Osteocyte (in vitro differentiated cells): ENCODE results near the gene MAP2K1. TPM values are rescaled to one million over a fixed set of nuclear protein-coding genes. Genes with fewer than 3 reads are reported as not detected.

ENCODE experiments used
- DNase-seq: peaks from one replicate; pipeline ENCODE4 v3.0.0; 2021; ENCODE audit warnings: mixed read lengths; ENCODE audit not compliant: unreplicated experiment; ENCODE audit errors: extremely low spot score
- H3K27ac Mint-ChIP-seq: one replicate; pipeline ENCODE4 v1.8.0; 2021; ENCODE audit warnings: mild to moderate bottlenecking, mixed read lengths; ENCODE audit not compliant: unreplicated experiment
- H3K27me3 Mint-ChIP-seq: one replicate; pipeline ENCODE4 v1.8.0; 2021; ENCODE audit warnings: mixed read lengths; ENCODE audit not compliant: unreplicated experiment
- H3K36me3 Mint-ChIP-seq: one replicate; pipeline ENCODE4 v1.8.0; 2021; ENCODE audit warnings: mixed read lengths; ENCODE audit not compliant: unreplicated experiment
- H3K4me1 Mint-ChIP-seq: one replicate; pipeline ENCODE4 v1.8.0; 2021; ENCODE audit warnings: mixed read lengths; ENCODE audit not compliant: unreplicated experiment
- H3K4me3 Mint-ChIP-seq: one replicate; pipeline ENCODE4 v1.8.0; 2021; ENCODE audit warnings: mild to moderate bottlenecking, moderate library complexity, mixed read lengths; ENCODE audit not compliant: unreplicated experiment
- H3K9me3 Mint-ChIP-seq: one replicate; pipeline ENCODE4 v1.8.0; 2021; ENCODE audit warnings: mixed read lengths; ENCODE audit not compliant: unreplicated experiment
- total RNA-seq: library from RNA; stranded (reverse); gene quantifications from 2 replicates; pipeline ENCODE4 v1.2.1, GENCODE V29; 2021
- TF ChIP-seq, protein P1 (sequence below): fragments of 200-600 bp; sonication (generic); IDR thresholded peaks from 2 replicates; pipeline ENCODE4 v1.5.0; 2021; ENCODE audit warnings: antibody characterized with exemption, mild to moderate bottlenecking, moderate library complexity

MAP2K1 gene
- total RNA-seq, 1 donor from 2014 or later: 50.7 TPM

DNA sequence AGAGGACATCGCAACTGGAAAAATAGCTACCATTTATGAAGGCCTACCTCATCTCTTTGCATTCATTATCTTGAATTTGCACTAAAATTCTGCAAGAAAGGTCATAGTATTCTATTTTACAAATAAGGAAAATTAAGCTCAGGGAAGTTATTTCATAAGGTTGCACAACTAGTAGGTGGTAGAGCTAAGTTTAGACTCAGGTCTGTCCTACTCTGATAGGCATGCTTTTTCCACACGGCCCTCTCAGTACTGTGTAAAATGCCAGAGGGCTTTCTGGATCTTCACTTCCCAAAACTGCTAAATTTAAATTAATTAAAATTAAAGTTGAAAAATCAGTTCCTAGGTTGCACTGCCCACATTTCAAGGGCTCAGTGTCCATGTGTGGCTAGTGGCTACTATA, 18.3 kb downstream of the MAP2K1 start:
- Mint-ChIP-seq H3K4me1 (peaks cover 55% of the 10 kb centered on the region), H3K27ac (peak overlapping the region; percentile 65), H3K4me3 (no peak overlapping the region), H3K36me3 (no peaks in the 10 kb centered on the region), H3K27me3 (no peaks in the 10 kb centered on the region), H3K9me3 (no peaks in the 10 kb centered on the region)
- no peak for DNase-seq
- TF ChIP-seq, protein P1, sequence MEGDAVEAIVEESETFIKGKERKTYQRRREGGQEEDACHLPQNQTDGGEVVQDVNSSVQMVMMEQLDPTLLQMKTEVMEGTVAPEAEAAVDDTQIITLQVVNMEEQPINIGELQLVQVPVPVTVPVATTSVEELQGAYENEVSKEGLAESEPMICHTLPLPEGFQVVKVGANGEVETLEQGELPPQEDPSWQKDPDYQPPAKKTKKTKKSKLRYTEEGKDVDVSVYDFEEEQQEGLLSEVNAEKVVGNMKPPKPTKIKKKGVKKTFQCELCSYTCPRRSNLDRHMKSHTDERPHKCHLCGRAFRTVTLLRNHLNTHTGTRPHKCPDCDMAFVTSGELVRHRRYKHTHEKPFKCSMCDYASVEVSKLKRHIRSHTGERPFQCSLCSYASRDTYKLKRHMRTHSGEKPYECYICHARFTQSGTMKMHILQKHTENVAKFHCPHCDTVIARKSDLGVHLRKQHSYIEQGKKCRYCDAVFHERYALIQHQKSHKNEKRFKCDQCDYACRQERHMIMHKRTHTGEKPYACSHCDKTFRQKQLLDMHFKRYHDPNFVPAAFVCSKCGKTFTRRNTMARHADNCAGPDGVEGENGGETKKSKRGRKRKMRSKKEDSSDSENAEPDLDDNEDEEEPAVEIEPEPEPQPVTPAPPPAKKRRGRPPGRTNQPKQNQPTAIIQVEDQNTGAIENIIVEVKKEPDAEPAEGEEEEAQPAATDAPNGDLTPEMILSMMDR: no peak

GRCh38 chr15:66405615-66406014, 18.9 kb downstream of the MAP2K1 start:
- no peaks in the 10 kb centered on the region for H3K27me3 Mint-ChIP-seq
- no peaks in the 10 kb centered on the region for H3K36me3 Mint-ChIP-seq
- no peak for DNase-seq
- H3K9me3 Mint-ChIP-seq: no peaks in the 10 kb centered on the region
- H3K27ac Mint-ChIP-seq: peak overlapping the region; percentile 65
- H3K4me1 Mint-ChIP-seq: peaks cover 52% of the 10 kb centered on the region
- TF ChIP-seq, protein P1: no peak
- H3K4me3 Mint-ChIP-seq: peak overlapping the region; percentile 29

DNA sequence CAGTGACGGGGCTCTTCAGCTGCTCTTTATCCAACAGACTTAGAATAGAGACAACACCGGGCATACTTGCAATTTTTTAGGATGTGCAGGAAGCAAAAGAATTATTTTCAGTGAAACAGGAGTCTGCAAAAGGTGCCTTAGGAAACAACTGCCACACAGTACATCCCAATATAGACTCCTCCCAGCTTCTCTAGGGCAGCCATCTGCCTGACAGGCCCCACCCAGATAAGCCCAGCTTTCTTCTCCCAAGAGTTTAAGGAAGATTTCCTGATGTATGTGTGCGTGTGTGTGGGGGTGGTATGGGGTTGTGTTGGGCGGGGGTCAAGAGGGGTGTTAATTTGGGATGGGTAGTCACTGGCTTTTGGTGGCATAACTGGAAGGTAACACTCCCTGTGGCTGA, 21.5 kb downstream of the MAP2K1 start:
- Mint-ChIP-seq H3K27ac (no peak overlapping the region), H3K4me1 (peaks cover 43% of the 10 kb centered on the region), H3K9me3 (no peaks in the 10 kb centered on the region), H3K4me3 (no peak overlapping the region), H3K36me3 (no peaks in the 10 kb centered on the region), H3K27me3 (no peaks in the 10 kb centered on the region)
- TF ChIP-seq, protein P1: no peak
- DNase-seq: no peak

DNA sequence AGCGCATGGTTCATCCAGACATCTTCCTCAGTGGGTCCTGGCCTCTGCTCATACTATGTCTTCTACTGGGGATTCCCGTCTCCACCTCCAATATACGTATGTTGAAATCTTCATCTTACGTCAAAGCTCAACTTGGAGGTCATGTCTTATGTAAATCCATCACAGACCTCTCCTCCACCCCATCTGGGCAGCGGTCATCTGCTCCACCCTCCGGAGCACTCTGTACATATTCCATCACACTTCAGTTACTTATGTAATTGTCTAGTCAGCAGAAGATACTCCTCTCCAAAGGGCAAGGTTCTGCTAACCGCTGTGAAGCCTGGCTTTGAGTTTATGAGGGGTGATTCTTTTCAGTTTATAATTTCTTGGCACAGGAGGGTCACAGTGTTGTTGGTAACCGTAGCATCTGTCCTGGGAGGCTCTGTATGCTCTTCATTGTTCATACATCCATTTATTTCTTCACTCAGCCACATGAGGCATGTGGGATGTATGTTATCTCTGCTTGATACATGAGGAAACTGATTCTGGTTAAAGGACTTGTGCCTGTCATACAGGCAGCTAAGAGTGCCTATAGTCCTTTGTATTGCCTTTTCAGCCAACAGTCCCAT, 22.1 kb downstream of the MAP2K1 start:
- Mint-ChIP-seq H3K27me3 (no peaks in the 10 kb centered on the region), H3K4me1 (peaks cover 38% of the 10 kb centered on the region), H3K27ac (no peak overlapping the region), H3K36me3 (no peaks in the 10 kb centered on the region), H3K4me3 (no peak overlapping the region), H3K9me3 (no peaks in the 10 kb centered on the region)
- DNase-seq: no peak
- TF ChIP-seq, protein P1: no peak

GRCh38 chr15:66409565-66410108, 22.9 kb downstream of the MAP2K1 start:
- DNase-seq: no peak
- Mint-ChIP-seq H3K27ac (no peak overlapping the region), H3K9me3 (peaks cover 6% of the 10 kb centered on the region), H3K4me3 (no peak overlapping the region), H3K36me3 (no peaks in the 10 kb centered on the region), H3K27me3 (no peaks in the 10 kb centered on the region), H3K4me1 (peaks cover 30% of the 10 kb centered on the region)
- TF ChIP-seq, protein P1: no peak
